Colon (tissue), 2 donors: Measurements from ENCODE around the gene PPAN.

Experiments
- FAIRE-seq: peaks from 2 replicates; lab custom pipeline; 2012; peaks lifted over from hg19 to GRCh38; lab: Jason Lieb, UNC
- donor health status: control.
- donor health status: control.

The PPAN gene

GRCh38 chr19:10093295-10094186, 12.6 kb upstream of the PPAN start:
- no peak for FAIRE-seq

- no peak for FAIRE-seq
These were observed 10.6 kb upstream of the PPAN start for GRCh38 chr19:10095622-10095947.

GRCh38 chr19:10095948-10096614, 10.1 kb upstream of the PPAN start:
- no peak for FAIRE-seq

GRCh38 chr19:10096615-10096963, 9.6 kb upstream of the PPAN start:
- no peak for FAIRE-seq

GRCh38 chr19:10100163-10100785, 5.9 kb upstream of the PPAN start:
- no peak for FAIRE-seq

GRCh38 chr19:10102787-10103236, 3.4 kb upstream of the PPAN start:
- no peak for FAIRE-seq

- no peak for FAIRE-seq
These were observed 2.0 kb upstream of the PPAN start for GRCh38 chr19:10104130-10104513.

GRCh38 chr19:10104665-10105508, 1.3 kb upstream of the PPAN start:
- no peak for FAIRE-seq

- no peak for FAIRE-seq
These were observed 558 bp upstream of the PPAN start for GRCh38 chr19:10105509-10106099.

GRCh38 chr19:10107254-10107653, 1.1 kb downstream of the PPAN start:
- FAIRE-seq = no peak

- no peak for FAIRE-seq
These were observed 1.7 kb downstream of the PPAN start for GRCh38 chr19:10107817-10108367.

GRCh38 chr19:10109528-10109927, 3.4 kb downstream of the PPAN start:
- no peak for FAIRE-seq

GRCh38 chr19:10110076-10110971, 4.2 kb downstream of the PPAN start:
- FAIRE-seq = no peak

- FAIRE-seq = no peak
These were observed 4.8 kb downstream of the PPAN start for GRCh38 chr19:10110972-10111317.

- FAIRE-seq = no peak
These were observed 5.2 kb downstream of the PPAN start, which contains the start of gene P2RY11 for GRCh38 chr19:10111405-10111811. Gene P2RY11, plus strand, starts transcription at chr19:10111693. Its CDS starts 29 bp downstream, at chr19:10111722.

GRCh38 chr19:10112037-10112761, 6.0 kb downstream of the PPAN start:
- no peak for FAIRE-seq

- FAIRE-seq = no peak
These were observed 6.9 kb downstream of the PPAN start for GRCh38 chr19:10112895-10113591.

- no peak for FAIRE-seq
These were observed 7.4 kb downstream of the PPAN start for GRCh38 chr19:10113592-10113963.

- no peak for FAIRE-seq
These were observed 7.9 kb downstream of the PPAN start for GRCh38 chr19:10113964-10114650.
